ENCODE results near the gene CRAMP1. TPM values are rescaled to one million over a fixed set of nuclear protein-coding genes. Genes with fewer than 3 reads are reported as not detected.

Gene CRAMP1
- total and polyA plus RNA-seq, 2 donors (not counting 3 experiments of a cell fraction or from before 2014, with no cell fraction given) = 21.5 to 30.8 TPM

- no peak overlapping the region for H3K9ac ChIP-seq (replicated peaks; ENCODE audit: extremely low read depth, insufficient read depth, low read length)
- no peak for FAIRE-seq
- POLR2A ChIA-PET = no interaction called here
Measured at GRCh38 chr16:1681032-1681431, 68.9 kb downstream of the CRAMP1 start.

More at GRCh38 chr16:1681032-1681431, 68.9 kb downstream of the CRAMP1 start:
- no peak for DNase-seq (ENCODE audit: low read depth, low spot score)
- H2AFZ ChIP-seq (ENCODE audit: low read depth, low read length) = no peak overlapping the region
- dilution Hi-C loops (cut with MboI; ENCODE audit: extremely low pct_ligation_motif_present, low sequenced_read_pairs) = no loop called here
- H3K9me1 ChIP-seq (replicated peaks; ENCODE audit: control insufficient read depth, extremely low read depth, insufficient read depth, low read length) = no peaks in the 10 kb centered on the region
- intact Hi-C loops (cut with micrococcal nuclease) = no loop called here
- no peaks in the 10 kb centered on the region for H4K20me1 ChIP-seq (replicated peaks; ENCODE audit: control insufficient read depth, extremely low read depth, insufficient read depth, low read length)
- CTCF ChIA-PET = interaction anchor here (1.2 kb wide), 1 partner anchor 24 kb away, joined by 3 read pairs; no protein-coding TSS in a partner anchor
- BruUV-seq (replicated peaks) = no TSS peak
- H3K27ac ChIP-seq (ENCODE audit: insufficient read depth, low read depth, low read length) = no peak overlapping the region
- no peaks in the 10 kb centered on the region for H3K9me3 ChIP-seq (replicated peaks; ENCODE audit: control insufficient read depth, insufficient read depth, low read length)
- H3K79me2 ChIP-seq (ENCODE audit: control insufficient read depth, insufficient read depth, low read length) = peaks cover 63% of the 10 kb centered on the region
- no peak overlapping the region for H3K4me3 ChIP-seq (replicated peaks in 1 of 3; ENCODE audit: insufficient read depth in 1 of 3, low read depth in 1 of 3, low read length in 3 of 3)
- H3K27me3 ChIP-seq (ENCODE audit: control insufficient read depth in 2 of 2, insufficient read depth in 2 of 2, low read length in 2 of 2) = no peaks in the 10 kb centered on the region
- no peak overlapping the region for H3K4me2 ChIP-seq (ENCODE audit: insufficient read depth, low read length)
- TF ChIP-seq POLR2AphosphoS5 (IDR thresholded peaks at IDR 0.05; ENCODE audit: insufficient read depth, low read depth, low read length) = no peak
- TF ChIP-seq, protein P1, sequence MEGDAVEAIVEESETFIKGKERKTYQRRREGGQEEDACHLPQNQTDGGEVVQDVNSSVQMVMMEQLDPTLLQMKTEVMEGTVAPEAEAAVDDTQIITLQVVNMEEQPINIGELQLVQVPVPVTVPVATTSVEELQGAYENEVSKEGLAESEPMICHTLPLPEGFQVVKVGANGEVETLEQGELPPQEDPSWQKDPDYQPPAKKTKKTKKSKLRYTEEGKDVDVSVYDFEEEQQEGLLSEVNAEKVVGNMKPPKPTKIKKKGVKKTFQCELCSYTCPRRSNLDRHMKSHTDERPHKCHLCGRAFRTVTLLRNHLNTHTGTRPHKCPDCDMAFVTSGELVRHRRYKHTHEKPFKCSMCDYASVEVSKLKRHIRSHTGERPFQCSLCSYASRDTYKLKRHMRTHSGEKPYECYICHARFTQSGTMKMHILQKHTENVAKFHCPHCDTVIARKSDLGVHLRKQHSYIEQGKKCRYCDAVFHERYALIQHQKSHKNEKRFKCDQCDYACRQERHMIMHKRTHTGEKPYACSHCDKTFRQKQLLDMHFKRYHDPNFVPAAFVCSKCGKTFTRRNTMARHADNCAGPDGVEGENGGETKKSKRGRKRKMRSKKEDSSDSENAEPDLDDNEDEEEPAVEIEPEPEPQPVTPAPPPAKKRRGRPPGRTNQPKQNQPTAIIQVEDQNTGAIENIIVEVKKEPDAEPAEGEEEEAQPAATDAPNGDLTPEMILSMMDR (IDR thresholded peaks at IDR 0.05; ENCODE audit: extremely low read depth in 1 of 2, insufficient read depth in 1 of 2, low read depth in 1 of 2, low read length in 2 of 2) = no peak
- no peak for TF ChIP-seq JUN (IDR thresholded peaks at IDR 0.05; ENCODE audit: borderline replicate concordance, insufficient read depth, insufficient read length, low read depth)
- TF ChIP-seq, protein P2, sequence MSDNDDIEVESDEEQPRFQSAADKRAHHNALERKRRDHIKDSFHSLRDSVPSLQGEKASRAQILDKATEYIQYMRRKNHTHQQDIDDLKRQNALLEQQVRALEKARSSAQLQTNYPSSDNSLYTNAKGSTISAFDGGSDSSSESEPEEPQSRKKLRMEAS (IDR thresholded peaks at IDR 0.05; ENCODE audit: insufficient read depth, insufficient read length) = no peak
- no peak for TF ChIP-seq POLR2A (IDR thresholded peaks at IDR 0.05; ENCODE audit: low read depth, low read length)
- no peak for TF ChIP-seq FOS (IDR thresholded peaks at IDR 0.05; ENCODE audit: borderline replicate concordance, insufficient read depth, low read length)
- TF ChIP-seq MYC (IDR thresholded peaks at IDR 0.05; ENCODE audit: low read depth, low read length) = no peak
- no peak for TF ChIP-seq EZH2 (IDR thresholded peaks at IDR 0.05; ENCODE audit: borderline replicate concordance, low read depth, low read length, severe bottlenecking)
- TF ChIP-seq GATA2 (IDR thresholded peaks at IDR 0.05; ENCODE audit: insufficient read depth, insufficient read length, low read depth, low read length) = no peak
- peaks cover 2 to 3% of the 10 kb centered on the region in 2 experiments for H3K36me3 ChIP-seq (ENCODE audit: control insufficient read depth in 2 of 2, extremely low read depth in 1 of 2, insufficient read depth in 2 of 2, low read length in 2 of 2)
- peaks cover 5% of the 10 kb centered on the region for H3K4me1 ChIP-seq (ENCODE audit: control insufficient read depth, extremely low read depth, insufficient read depth, low read length)
